ENCODE measurements around the gene DHH.
"Not testable (repeated sequence)": the region's sequence is repeated elsewhere in the genome, so short reads cannot be mapped to it uniquely, and the experiment has no call there.

The DHH gene

GRCh38 chr12:49079793-49080192, 14.8 kb downstream of the DHH start:
- no peak for DNase-seq (ENCODE audit: extremely low read depth in 1 of 2, low read depth in 1 of 2)

- DNase-seq (ENCODE audit: extremely low read depth in 1 of 2, low read depth in 1 of 2): no peak
These were observed 23.6 kb downstream of the DHH start for GRCh38 chr12:49070971-49071370.

- peak; percentile 98 to 99 for DNase-seq (ENCODE audit: extremely low read depth in 1 of 2, low read depth in 1 of 2)
These were observed 24.9 kb downstream of the DHH start, which contains the start of gene RHEBL1 for GRCh38 chr12:49069507-49070346. Gene RHEBL1, minus strand, starts transcription at chr12:49069979. Its CDS starts 194 bp downstream, at chr12:49069785.

- no peak for DNase-seq (ENCODE audit: extremely low read depth in 1 of 2, low read depth in 1 of 2)
These were observed 25.6 kb downstream of the DHH start for GRCh38 chr12:49068879-49069506.

GRCh38 chr12:49066120-49066519, 28.5 kb downstream of the DHH start:
- DNase-seq (ENCODE audit: extremely low read depth in 1 of 2, low read depth in 1 of 2): no peak

- no peak for DNase-seq (ENCODE audit: extremely low read depth in 1 of 2, low read depth in 1 of 2)
These were observed 29.8 kb downstream of the DHH start for GRCh38 chr12:49064767-49065152.

GRCh38 chr12:49061916-49062315, 32.7 kb downstream of the DHH start:
- not testable (repeated sequence) for DNase-seq (ENCODE audit: extremely low read depth in 1 of 2, low read depth in 1 of 2)

GRCh38 chr12:49061157-49061650, 33.4 kb downstream of the DHH start:
- DNase-seq (ENCODE audit: extremely low read depth in 1 of 2, low read depth in 1 of 2): no peak

GRCh38 chr12:49060237-49061156, 34.1 kb downstream of the DHH start, which contains the start of gene KMT2D:
Gene KMT2D, minus strand, starts transcription at chr12:49060794. Its CDS starts 5,470 bp downstream, at chr12:49055324.
- peak; percentile 73 to 83 for DNase-seq (ENCODE audit: extremely low read depth in 1 of 2, low read depth in 1 of 2)

- no peak for DNase-seq (ENCODE audit: extremely low read depth in 1 of 2, low read depth in 1 of 2)
These were observed 35.1 kb downstream of the DHH start for GRCh38 chr12:49059299-49060171.

- DNase-seq (ENCODE audit: extremely low read depth in 1 of 2, low read depth in 1 of 2): no peak
These were observed 35.6 kb downstream of the DHH start for GRCh38 chr12:49059045-49059298.

GRCh38 chr12:49058366-49059044, 36.1 kb downstream of the DHH start:
- no peak for DNase-seq (ENCODE audit: extremely low read depth in 1 of 2, low read depth in 1 of 2)

- no peak for DNase-seq (ENCODE audit: extremely low read depth in 1 of 2, low read depth in 1 of 2)
These were observed 36.7 kb downstream of the DHH start for GRCh38 chr12:49057888-49058287.

GRCh38 chr12:49055978-49056754, 38.4 kb downstream of the DHH start:
- peak in 1 of 2 donors; percentile 32 for DNase-seq (ENCODE audit: extremely low read depth in 1 of 2, low read depth in 1 of 2)

- no peak for DNase-seq (ENCODE audit: extremely low read depth in 1 of 2, low read depth in 1 of 2)
These were observed 39.5 kb downstream of the DHH start for GRCh38 chr12:49055092-49055491.

- no peak for DNase-seq (ENCODE audit: extremely low read depth in 1 of 2, low read depth in 1 of 2)
These were observed 40.1 kb downstream of the DHH start for GRCh38 chr12:49054524-49054923.

- DNase-seq (ENCODE audit: extremely low read depth in 1 of 2, low read depth in 1 of 2): no peak
These were observed 40.5 kb downstream of the DHH start for GRCh38 chr12:49054096-49054495.

- DNase-seq (ENCODE audit: extremely low read depth in 1 of 2, low read depth in 1 of 2): no peak
These were observed 42.0 kb downstream of the DHH start for GRCh38 chr12:49052451-49053208.

Data from stimulated activated CD8-positive, alpha-beta memory T cell treated with anti-CD3 and anti-CD28 coated beads, Interleukin-7, amount 100 ng/mL, for 48 hours (primary cell).